SK-N-SH (cell line): ENCODE measurements around the gene KIF19. TPM values are rescaled to one million over a fixed set of nuclear protein-coding genes. Genes with fewer than 3 reads are reported as not detected.

Source experiments
- CTCF ChIA-PET: fragments of 300-600, 350-600 bp; formaldehyde crosslinking; extraction: SDS; loops from one replicate; lab custom pipeline; 2021; lab: Yijun Ruan, JAX
- POLR2A ChIA-PET: fragments of 350-600 bp; sonication (Branson Sonifier 250); formaldehyde crosslinking; extraction: SDS; loops from one replicate; lab custom pipeline; 2020; ENCODE audit warnings: antibody characterized with exemption, inconsistent platforms; lab: Yijun Ruan, JAX
- DNase-seq: peaks from one replicate; pipeline ENCODE4 v3.0.0; 2012
- H2AFZ ChIP-seq: fragments of 200-600 bp; sonication (generic); 2 replicates; pipeline ENCODE4 v1.8.1; 2016; ENCODE audit warnings: antibody characterized with exemption, mild to moderate bottlenecking, low read depth
- H3F3A ChIP-seq: fragments of 200-600 bp; sonication (generic); replicated peaks from 2 replicates; pipeline ENCODE3; 2016; ENCODE audit warnings: antibody characterized with exemption, mild to moderate bottlenecking; ENCODE audit not compliant: insufficient read depth
- H3K27ac ChIP-seq, 2 experiments: fragments of 200-500 bp in 1 of 2; fragments of 200-600 bp in 1 of 2; sonication (Bioruptor generic) in 1 of 2; sonication (generic), shearing (Covaris generic) in 1 of 2; 2 replicates each; pipeline versions ENCODE4 v1.5.1 to v1.6.1; 2014 to 2016; ENCODE audit warnings: low read depth in 2 of 2, inconsistent platforms in 1 of 2, low read length in 1 of 2, mild to moderate bottlenecking in 1 of 2, mixed read lengths in 1 of 2
- H3K27me3 ChIP-seq: fragments of 200-600 bp; sonication (generic), shearing (Covaris generic); 2 replicates; pipeline ENCODE4 v1.6.1; 2016; ENCODE audit warnings: mixed run types; ENCODE audit not compliant: insufficient read depth
- H3K36me3 ChIP-seq, 2 experiments: fragments of 200-500 bp in 1 of 2; fragments of 200-600 bp in 1 of 2; sonication (Bioruptor generic) in 1 of 2; sonication (generic) in 1 of 2; replicated peaks in 1 of 2; 2 replicates each; pipeline versions ENCODE3 to v1.5.1; 2014 to 2016; ENCODE audit warnings: low read length in 1 of 2, mild to moderate bottlenecking in 1 of 2; ENCODE audit not compliant: insufficient read depth in 2 of 2, control insufficient read depth in 1 of 2
- H3K4me1 ChIP-seq, 2 experiments: fragments of 200-500 bp in 1 of 2; fragments of 200-600 bp in 1 of 2; sonication (Bioruptor generic) in 1 of 2; sonication (generic), shearing (Covaris generic) in 1 of 2; 2 replicates each; pipeline versions ENCODE4 v1.5.1 to v1.6.1; 2014 to 2016; ENCODE audit warnings: low read depth in 1 of 2, low read length in 1 of 2, mixed run types in 1 of 2; ENCODE audit not compliant: insufficient read depth in 2 of 2, control insufficient read depth in 1 of 2
- H3K4me2 ChIP-seq: fragments of 200-600 bp; sonication (generic), shearing (Covaris generic); 2 replicates; pipeline ENCODE4 v1.6.1; 2017; ENCODE audit warnings: mixed run types
- H3K4me3 ChIP-seq, 2 experiments: fragments of 200-500 bp in 1 of 2; fragments of 200-600 bp in 1 of 2; sonication (Bioruptor generic) in 1 of 2; sonication (generic), shearing (Covaris generic) in 1 of 2; 2 replicates each; pipeline versions ENCODE4 v1.5.1 to v1.8.1; 2014 to 2016; ENCODE audit warnings: low read depth in 2 of 2, inconsistent platforms in 1 of 2, low read length in 1 of 2, mild to moderate bottlenecking in 1 of 2, mixed read lengths in 1 of 2, moderate library complexity in 1 of 2
- H3K79me2 ChIP-seq: fragments of 200-600 bp; sonication (generic); 2 replicates; pipeline ENCODE4 v1.8.1; 2017; ENCODE audit warnings: mild to moderate bottlenecking; ENCODE audit not compliant: insufficient read depth
- H3K9ac ChIP-seq: fragments of 200-600 bp; sonication (generic); 2 replicates; pipeline ENCODE4 v1.6.1; 2017; ENCODE audit warnings: mixed run types
- H3K9me2 ChIP-seq: fragments of 200-600 bp; sonication (generic); 2 replicates; pipeline ENCODE4 v1.6.1; 2017; ENCODE audit warnings: mixed run types
- H3K9me3 ChIP-seq: fragments of 200-600 bp; sonication (generic); 2 replicates; pipeline ENCODE4 v1.6.1; 2017; ENCODE audit warnings: mixed run types, mild to moderate bottlenecking, moderate library complexity
- H4K20me1 ChIP-seq: fragments of 200-600 bp; sonication (generic); 2 replicates; pipeline ENCODE4 v1.6.1; 2017; ENCODE audit warnings: mild to moderate bottlenecking, mixed run types; ENCODE audit not compliant: insufficient read depth
- EP300 ChIP-seq, 2 experiments: IDR thresholded peaks; 2 replicates each; pipeline versions ENCODE4 v1.4.0 to v1.6.1; 2012; ENCODE audit warnings: borderline replicate concordance in 1 of 2, low read depth in 1 of 2, low read length in 1 of 2
- MEF2A ChIP-seq: IDR thresholded peaks from 2 replicates; pipeline ENCODE4 v1.4.0; 2012; ENCODE audit warnings: low read depth, borderline replicate concordance
- NFIC ChIP-seq: IDR thresholded peaks from 2 replicates; pipeline ENCODE4 v1.4.0; 2012; ENCODE audit warnings: borderline replicate concordance
- NRF1 ChIP-seq: IDR thresholded peaks from 2 replicates; pipeline ENCODE4 v1.6.1; 2012; ENCODE audit warnings: low read depth, mild to moderate bottlenecking, low read length
- TEAD4 ChIP-seq: IDR thresholded peaks from 2 replicates; pipeline ENCODE4 v1.4.0; 2012; ENCODE audit warnings: mild to moderate bottlenecking, borderline replicate concordance; ENCODE audit not compliant: insufficient read depth
- WGBS: methylation state at CpG from one replicate; pipeline ENCODE4 v1.1.6; 2017; ENCODE audit warnings: low lambda C conversion rate; 5-methylcytosine and 5-hydroxymethylcytosine counted together
- polyA plus RNA-seq, 3 experiments: library from polyadenylated mRNA; depleted of rRNA; stranded (reverse); fragments of >200 nt; gene quantifications; 2 replicates each; pipeline ENCODE4 v1.2.3, GENCODE V29; 2012
- TF ChIP-seq, protein P1 (sequence below): fragments of 200-600 bp; sonication (generic); IDR thresholded peaks from 2 replicates; pipeline ENCODE4 v1.6.1; 2017; ENCODE audit warnings: antibody characterized with exemption, mild to moderate bottlenecking, moderate library complexity
- TF ChIP-seq, protein P2 (sequence below): fragments of 150-350 bp; IDR thresholded peaks from 2 replicates; pipeline ENCODE4 v1.6.1; 2017; ENCODE audit warnings: antibody characterized with exemption, low read length, low read depth, borderline replicate concordance
- TF ChIP-seq, protein P3 (sequence below): IDR thresholded peaks from 2 replicates; pipeline ENCODE4 v1.6.1; 2012; ENCODE audit warnings: mild to moderate bottlenecking, low read depth, low read length, moderate library complexity

The KIF19 gene
- polyA plus RNA-seq, 1 of the 3 experiments (the other 2 are of a cell fraction), result not detected

DNA sequence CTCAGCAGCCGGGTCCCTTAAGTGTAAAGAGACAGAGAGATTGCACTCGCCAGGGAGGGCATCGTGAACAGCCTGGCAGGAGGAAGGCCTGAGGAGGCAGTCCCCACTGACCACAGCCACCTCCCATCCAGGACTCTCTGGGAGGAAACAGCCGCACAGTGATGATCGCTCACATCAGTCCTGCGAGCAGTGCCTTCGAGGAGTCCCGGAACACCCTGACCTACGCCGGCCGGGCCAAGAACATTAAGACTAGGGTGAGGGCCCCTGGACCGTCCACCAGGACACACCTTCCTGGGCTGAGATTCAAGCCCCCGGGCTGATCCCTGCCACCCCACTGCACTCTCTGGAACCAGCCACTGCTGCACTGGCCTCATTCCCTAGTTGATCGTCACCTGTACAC is 21.6 kb downstream of the KIF19 start:
- Histone ChIP-seq H3K4me3 (no peak overlapping the region), H3F3A (no peaks in the 10 kb centered on the region), H3K36me3 (no peaks in the 10 kb centered on the region), H2AFZ (no peak overlapping the region), H3K9ac (no peak overlapping the region), H3K79me2 (no peaks in the 10 kb centered on the region), H4K20me1 (no peaks in the 10 kb centered on the region), H3K27me3 (no peaks in the 10 kb centered on the region), H3K4me2 (no peak overlapping the region), H3K9me2 (no peaks in the 10 kb centered on the region), H3K27ac (no peak overlapping the region), H3K9me3 (no peaks in the 10 kb centered on the region), H3K4me1 (no peaks in the 10 kb centered on the region; a peak in 1 of 4 replicates)
- CTCF ChIA-PET, result interaction anchor here (1.5 to 12.6 kb wide), 4 partner anchors 12 to 110 kb away, joined by 4 to 194 read pairs (median 8); partner anchors contain the start of genes BTBD17 and GPR142
- WGBS, result 54% methylated on average over 13 of the region's 14 CpGs
- POLR2A ChIA-PET, result no interaction called here
- no peak for DNase-seq
- TF ChIP-seq TEAD4, result no peak
- TF ChIP-seq, protein P1, sequence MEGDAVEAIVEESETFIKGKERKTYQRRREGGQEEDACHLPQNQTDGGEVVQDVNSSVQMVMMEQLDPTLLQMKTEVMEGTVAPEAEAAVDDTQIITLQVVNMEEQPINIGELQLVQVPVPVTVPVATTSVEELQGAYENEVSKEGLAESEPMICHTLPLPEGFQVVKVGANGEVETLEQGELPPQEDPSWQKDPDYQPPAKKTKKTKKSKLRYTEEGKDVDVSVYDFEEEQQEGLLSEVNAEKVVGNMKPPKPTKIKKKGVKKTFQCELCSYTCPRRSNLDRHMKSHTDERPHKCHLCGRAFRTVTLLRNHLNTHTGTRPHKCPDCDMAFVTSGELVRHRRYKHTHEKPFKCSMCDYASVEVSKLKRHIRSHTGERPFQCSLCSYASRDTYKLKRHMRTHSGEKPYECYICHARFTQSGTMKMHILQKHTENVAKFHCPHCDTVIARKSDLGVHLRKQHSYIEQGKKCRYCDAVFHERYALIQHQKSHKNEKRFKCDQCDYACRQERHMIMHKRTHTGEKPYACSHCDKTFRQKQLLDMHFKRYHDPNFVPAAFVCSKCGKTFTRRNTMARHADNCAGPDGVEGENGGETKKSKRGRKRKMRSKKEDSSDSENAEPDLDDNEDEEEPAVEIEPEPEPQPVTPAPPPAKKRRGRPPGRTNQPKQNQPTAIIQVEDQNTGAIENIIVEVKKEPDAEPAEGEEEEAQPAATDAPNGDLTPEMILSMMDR, result no peak
- TF ChIP-seq NRF1, result no peak
- TF ChIP-seq, protein P2, sequence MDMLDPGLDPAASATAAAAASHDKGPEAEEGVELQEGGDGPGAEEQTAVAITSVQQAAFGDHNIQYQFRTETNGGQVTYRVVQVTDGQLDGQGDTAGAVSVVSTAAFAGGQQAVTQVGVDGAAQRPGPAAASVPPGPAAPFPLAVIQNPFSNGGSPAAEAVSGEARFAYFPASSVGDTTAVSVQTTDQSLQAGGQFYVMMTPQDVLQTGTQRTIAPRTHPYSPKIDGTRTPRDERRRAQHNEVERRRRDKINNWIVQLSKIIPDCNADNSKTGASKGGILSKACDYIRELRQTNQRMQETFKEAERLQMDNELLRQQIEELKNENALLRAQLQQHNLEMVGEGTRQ, result no peak
- TF ChIP-seq, protein P3, sequence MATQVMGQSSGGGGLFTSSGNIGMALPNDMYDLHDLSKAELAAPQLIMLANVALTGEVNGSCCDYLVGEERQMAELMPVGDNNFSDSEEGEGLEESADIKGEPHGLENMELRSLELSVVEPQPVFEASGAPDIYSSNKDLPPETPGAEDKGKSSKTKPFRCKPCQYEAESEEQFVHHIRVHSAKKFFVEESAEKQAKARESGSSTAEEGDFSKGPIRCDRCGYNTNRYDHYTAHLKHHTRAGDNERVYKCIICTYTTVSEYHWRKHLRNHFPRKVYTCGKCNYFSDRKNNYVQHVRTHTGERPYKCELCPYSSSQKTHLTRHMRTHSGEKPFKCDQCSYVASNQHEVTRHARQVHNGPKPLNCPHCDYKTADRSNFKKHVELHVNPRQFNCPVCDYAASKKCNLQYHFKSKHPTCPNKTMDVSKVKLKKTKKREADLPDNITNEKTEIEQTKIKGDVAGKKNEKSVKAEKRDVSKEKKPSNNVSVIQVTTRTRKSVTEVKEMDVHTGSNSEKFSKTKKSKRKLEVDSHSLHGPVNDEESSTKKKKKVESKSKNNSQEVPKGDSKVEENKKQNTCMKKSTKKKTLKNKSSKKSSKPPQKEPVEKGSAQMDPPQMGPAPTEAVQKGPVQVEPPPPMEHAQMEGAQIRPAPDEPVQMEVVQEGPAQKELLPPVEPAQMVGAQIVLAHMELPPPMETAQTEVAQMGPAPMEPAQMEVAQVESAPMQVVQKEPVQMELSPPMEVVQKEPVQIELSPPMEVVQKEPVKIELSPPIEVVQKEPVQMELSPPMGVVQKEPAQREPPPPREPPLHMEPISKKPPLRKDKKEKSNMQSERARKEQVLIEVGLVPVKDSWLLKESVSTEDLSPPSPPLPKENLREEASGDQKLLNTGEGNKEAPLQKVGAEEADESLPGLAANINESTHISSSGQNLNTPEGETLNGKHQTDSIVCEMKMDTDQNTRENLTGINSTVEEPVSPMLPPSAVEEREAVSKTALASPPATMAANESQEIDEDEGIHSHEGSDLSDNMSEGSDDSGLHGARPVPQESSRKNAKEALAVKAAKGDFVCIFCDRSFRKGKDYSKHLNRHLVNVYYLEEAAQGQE, result no peak
- TF ChIP-seq EP300 (IDR thresholded peaks at IDR 0.05; ENCODE audit: borderline replicate concordance in 1 of 2, low read depth in 1 of 2, low read length in 1 of 2), result no peak

- H3K9ac ChIP-seq, result no peak overlapping the region
- H3K27me3 ChIP-seq, result no peaks in the 10 kb centered on the region
- DNase-seq, result peak; percentile 37
- H3K4me2 ChIP-seq, result no peak overlapping the region
- H3K9me2 ChIP-seq, result no peaks in the 10 kb centered on the region
- 38% methylated on average over 14 of the region's 19 CpGs for WGBS
- CTCF ChIA-PET, result interaction anchor here (0.9 to 12.6 kb wide), 7 partner anchors 11 to 184 kb away, joined by 3 to 194 read pairs (median 4); partner anchors contain the start of genes BTBD17, GPR142 and TTYH2
- H3K36me3 ChIP-seq, result no peaks in the 10 kb centered on the region
- H3K9me3 ChIP-seq, result no peaks in the 10 kb centered on the region
- H2AFZ ChIP-seq, result no peak overlapping the region
- H4K20me1 ChIP-seq, result no peaks in the 10 kb centered on the region
- peaks cover 0 to 2% of the 10 kb centered on the region in 2 experiments; a peak in 1 of 4 replicates for H3K4me1 ChIP-seq
- TF ChIP-seq NFIC, result no peak
- no peak for TF ChIP-seq MEF2A
- H3K79me2 ChIP-seq, result no peaks in the 10 kb centered on the region
- no peak overlapping the region for H3K4me3 ChIP-seq
- POLR2A ChIA-PET, result no interaction called here
- no peak overlapping the region for H3K27ac ChIP-seq
- no peaks in the 10 kb centered on the region for H3F3A ChIP-seq
These were observed 23.1 kb downstream of the KIF19 start for GRCh38 chr17:74349120-74349519.
